Measurements from ENCODE around the gene JPH2. TPM values are rescaled to one million over a fixed set of nuclear protein-coding genes. Genes with fewer than 3 reads are reported as not detected.

JPH2 gene
- total and polyA plus RNA-seq, 10 of the 15 experiments (the other 5 are each of a cell fraction or from before 2014, with no cell fraction given) = 0.16 TPM; not detected in 9

DNA sequence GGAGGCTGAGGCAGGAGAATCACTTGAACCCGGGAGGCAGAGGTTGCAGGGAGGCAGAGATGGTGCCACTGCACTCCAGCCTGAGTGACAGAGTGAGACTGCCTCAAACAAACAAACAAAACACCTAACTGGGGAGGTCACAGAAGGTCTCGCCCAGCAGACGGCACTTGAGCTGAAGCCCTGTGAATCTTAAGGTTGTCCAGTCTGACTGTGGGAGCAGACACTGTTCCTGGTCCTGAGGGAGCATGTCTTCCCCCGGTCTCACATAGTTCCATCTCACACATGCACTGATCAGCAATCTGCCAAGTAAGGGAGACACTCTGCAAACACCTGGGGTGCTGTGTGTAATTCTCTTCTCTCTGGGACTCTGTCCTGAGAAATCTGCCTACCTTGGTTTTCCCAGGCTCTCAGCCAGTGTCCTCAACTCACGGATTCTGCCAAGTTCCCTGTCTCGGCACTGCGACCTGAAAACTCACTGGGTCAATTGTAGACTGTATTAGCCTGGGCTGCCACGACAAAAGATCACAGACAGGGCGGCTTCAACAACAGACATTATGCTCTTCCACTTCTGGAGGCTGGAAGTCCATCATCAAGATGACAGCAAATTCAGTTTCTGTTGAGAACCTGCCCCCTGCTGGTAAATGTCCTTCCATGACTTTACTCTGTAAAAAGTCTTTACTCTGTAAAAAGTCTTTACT, 94.3 kb downstream of the JPH2 start:
- Histone ChIP-seq H3K4me3 (no peak overlapping the region), H3K27ac (ENCODE audit: control insufficient read depth, insufficient read depth) (no peak overlapping the region), H4K20me1 (ENCODE audit: control insufficient read depth, insufficient read depth) (no peaks in the 10 kb centered on the region), H3K36me3 (ENCODE audit: control insufficient read depth in 2 of 2, insufficient read depth in 2 of 2, low read length in 1 of 2) (no peaks in the 10 kb centered on the region), H3K79me2 (ENCODE audit: control insufficient read depth, insufficient read depth, low read length) (no peaks in the 10 kb centered on the region), H3K9me3 (replicated peaks; ENCODE audit: control insufficient read depth, insufficient read depth, low read length) (no peaks in the 10 kb centered on the region), H3K9ac (ENCODE audit: control insufficient read depth, insufficient read depth, low read length) (no peak overlapping the region), H2AFZ (ENCODE audit: control insufficient read depth, low read depth, low read length) (peak overlapping the region; percentile 39), H3K4me2 (ENCODE audit: control insufficient read depth, insufficient read depth) (no peak overlapping the region), H3K4me1 (ENCODE audit: control insufficient read depth, insufficient read depth, low read length) (peaks cover 8% of the 10 kb centered on the region), H3K27me3 (replicated peaks in 1 of 2; ENCODE audit: control insufficient read depth in 2 of 2, insufficient read depth in 2 of 2, low read length in 1 of 2) (no peaks in the 10 kb centered on the region)
- no TSS peak for BruUV-seq (replicated peaks)
- TF ChIP-seq SMC3 (IDR thresholded peaks at IDR 0.05; ENCODE audit: borderline replicate concordance, low read length) (peak; percentile 56; the same call in 1 of the 2 replicates), RAD21 (IDR thresholded peaks at IDR 0.05; ENCODE audit: insufficient read depth, low read depth, low read length) (peak; percentile 59)
- TF ChIP-seq, protein P1, sequence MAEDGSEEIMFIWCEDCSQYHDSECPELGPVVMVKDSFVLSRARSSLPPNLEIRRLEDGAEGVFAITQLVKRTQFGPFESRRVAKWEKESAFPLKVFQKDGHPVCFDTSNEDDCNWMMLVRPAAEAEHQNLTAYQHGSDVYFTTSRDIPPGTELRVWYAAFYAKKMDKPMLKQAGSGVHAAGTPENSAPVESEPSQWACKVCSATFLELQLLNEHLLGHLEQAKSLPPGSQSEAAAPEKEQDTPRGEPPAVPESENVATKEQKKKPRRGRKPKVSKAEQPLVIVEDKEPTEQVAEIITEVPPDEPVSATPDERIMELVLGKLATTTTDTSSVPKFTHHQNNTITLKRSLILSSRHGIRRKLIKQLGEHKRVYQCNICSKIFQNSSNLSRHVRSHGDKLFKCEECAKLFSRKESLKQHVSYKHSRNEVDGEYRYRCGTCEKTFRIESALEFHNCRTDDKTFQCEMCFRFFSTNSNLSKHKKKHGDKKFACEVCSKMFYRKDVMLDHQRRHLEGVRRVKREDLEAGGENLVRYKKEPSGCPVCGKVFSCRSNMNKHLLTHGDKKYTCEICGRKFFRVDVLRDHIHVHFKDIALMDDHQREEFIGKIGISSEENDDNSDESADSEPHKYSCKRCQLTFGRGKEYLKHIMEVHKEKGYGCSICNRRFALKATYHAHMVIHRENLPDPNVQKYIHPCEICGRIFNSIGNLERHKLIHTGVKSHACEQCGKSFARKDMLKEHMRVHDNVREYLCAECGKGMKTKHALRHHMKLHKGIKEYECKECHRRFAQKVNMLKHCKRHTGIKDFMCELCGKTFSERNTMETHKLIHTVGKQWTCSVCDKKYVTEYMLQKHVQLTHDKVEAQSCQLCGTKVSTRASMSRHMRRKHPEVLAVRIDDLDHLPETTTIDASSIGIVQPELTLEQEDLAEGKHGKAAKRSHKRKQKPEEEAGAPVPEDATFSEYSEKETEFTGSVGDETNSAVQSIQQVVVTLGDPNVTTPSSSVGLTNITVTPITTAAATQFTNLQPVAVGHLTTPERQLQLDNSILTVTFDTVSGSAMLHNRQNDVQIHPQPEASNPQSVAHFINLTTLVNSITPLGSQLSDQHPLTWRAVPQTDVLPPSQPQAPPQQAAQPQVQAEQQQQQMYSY (CRISPR knock-in tag; IDR thresholded peaks at IDR 0.05) = no peak
- TF ChIP-seq, protein P2, sequence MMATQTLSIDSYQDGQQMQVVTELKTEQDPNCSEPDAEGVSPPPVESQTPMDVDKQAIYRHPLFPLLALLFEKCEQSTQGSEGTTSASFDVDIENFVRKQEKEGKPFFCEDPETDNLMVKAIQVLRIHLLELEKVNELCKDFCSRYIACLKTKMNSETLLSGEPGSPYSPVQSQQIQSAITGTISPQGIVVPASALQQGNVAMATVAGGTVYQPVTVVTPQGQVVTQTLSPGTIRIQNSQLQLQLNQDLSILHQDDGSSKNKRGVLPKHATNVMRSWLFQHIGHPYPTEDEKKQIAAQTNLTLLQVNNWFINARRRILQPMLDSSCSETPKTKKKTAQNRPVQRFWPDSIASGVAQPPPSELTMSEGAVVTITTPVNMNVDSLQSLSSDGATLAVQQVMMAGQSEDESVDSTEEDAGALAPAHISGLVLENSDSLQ (IDR thresholded peaks at IDR 0.05) = 0 out of 2 replicates have a peak, but pooled peaks have one; percentile 42
- TF ChIP-seq, protein P3, sequence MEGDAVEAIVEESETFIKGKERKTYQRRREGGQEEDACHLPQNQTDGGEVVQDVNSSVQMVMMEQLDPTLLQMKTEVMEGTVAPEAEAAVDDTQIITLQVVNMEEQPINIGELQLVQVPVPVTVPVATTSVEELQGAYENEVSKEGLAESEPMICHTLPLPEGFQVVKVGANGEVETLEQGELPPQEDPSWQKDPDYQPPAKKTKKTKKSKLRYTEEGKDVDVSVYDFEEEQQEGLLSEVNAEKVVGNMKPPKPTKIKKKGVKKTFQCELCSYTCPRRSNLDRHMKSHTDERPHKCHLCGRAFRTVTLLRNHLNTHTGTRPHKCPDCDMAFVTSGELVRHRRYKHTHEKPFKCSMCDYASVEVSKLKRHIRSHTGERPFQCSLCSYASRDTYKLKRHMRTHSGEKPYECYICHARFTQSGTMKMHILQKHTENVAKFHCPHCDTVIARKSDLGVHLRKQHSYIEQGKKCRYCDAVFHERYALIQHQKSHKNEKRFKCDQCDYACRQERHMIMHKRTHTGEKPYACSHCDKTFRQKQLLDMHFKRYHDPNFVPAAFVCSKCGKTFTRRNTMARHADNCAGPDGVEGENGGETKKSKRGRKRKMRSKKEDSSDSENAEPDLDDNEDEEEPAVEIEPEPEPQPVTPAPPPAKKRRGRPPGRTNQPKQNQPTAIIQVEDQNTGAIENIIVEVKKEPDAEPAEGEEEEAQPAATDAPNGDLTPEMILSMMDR (IDR thresholded peaks at IDR 0.05 in 2 of 3, conservative IDR thresholded peaks at IDR 0.05 in 1 of 3; ENCODE audit: control insufficient read depth in 2 of 3, extremely low read depth in 1 of 3, insufficient read depth in 1 of 3, low read depth in 3 of 3, low read length in 3 of 3) = peak; percentile 49 to 58 (median 53)
- SMC1A ChIA-PET (ENCODE audit: uncharacterized antibody, unreplicated experiment) = interaction anchor here (0.6 to 6.1 kb wide), 13 partner anchors 12 to 644 kb away, joined by 3 to 55 read pairs (median 4); no protein-coding TSS in a partner anchor
- ATAC-seq = peak; percentile 81
- CTCF ChIA-PET = interaction anchor here (1.0 to 4.4 kb wide), 18 partner anchors 9 to 643 kb away, joined by 3 to 36 read pairs (median 6); no protein-coding TSS in a partner anchor
- no peak for DNase-seq (ENCODE audit: low read depth, low spot score)
- intact Hi-C loops (cut with micrococcal nuclease; ENCODE audit: unreplicated experiment) (loop anchor here (1.0 kb wide), 2 partner anchors 554 to 643 kb away; no protein-coding TSS in a partner anchor), in situ Hi-C loops (cut with MboI) (no loop called here)
- RAD21 ChIA-PET (ENCODE audit: unreplicated experiment) = interaction anchor here (0.8 to 3.9 kb wide), 6 partner anchors 8 to 644 kb away, joined by 3 to 38 read pairs (median 4); no protein-coding TSS in a partner anchor
- POLR2A ChIA-PET = interaction anchor here (0.8 to 1.2 kb wide), 2 partner anchors 11 to 643 kb away, joined by 3 to 4 read pairs; no protein-coding TSS in a partner anchor
- FAIRE-seq = peak; percentile 71
- WGBS (ENCODE audit: insufficient coverage, insufficient replicate concordance, low lambda C conversion rate, missing lambda C conversion rate) = 45% methylated on average over 9 of the region's 9 CpGs

Data from GM12878 (cell line).